HepG2 (cell line): Measurements from ENCODE around the gene PACS1. TPM values are rescaled to one million over a fixed set of nuclear protein-coding genes. Genes with fewer than 3 reads are reported as not detected.
A peak's percentile ranks its signal among the peaks of the same experiment; 100 is the strongest.

Experiments used
- ATF5 ChIP-seq: sonication (generic); formaldehyde crosslinking; IDR thresholded peaks from 2 replicates; pipeline ENCODE4 v1.4.0; 2020; ENCODE audit warnings: mild to moderate bottlenecking, low read depth, missing genetic modification reagents
- ATRX ChIP-seq: sonication (generic); formaldehyde crosslinking; IDR thresholded peaks from 2 replicates; pipeline ENCODE4 v1.4.0; 2020; ENCODE audit warnings: missing genetic modification reagents, borderline replicate concordance
- FOXA1 ChIP-seq, 2 experiments: fragments of 450-650 bp in 1 of 2; sonication (generic) in 1 of 2; formaldehyde crosslinking in 1 of 2; IDR thresholded peaks; 2 replicates each; pipeline versions ENCODE4 v1.4.0 to v1.6.1; 2016 to 2020; ENCODE audit warnings: missing genetic modification reagents in 1 of 2
- HNF1B ChIP-seq: sonication (generic); formaldehyde crosslinking; IDR thresholded peaks from 2 replicates; pipeline ENCODE4 v1.5.1; 2020; ENCODE audit warnings: mild to moderate bottlenecking, moderate library complexity, missing genetic modification reagents
- HNRNPK ChIP-seq: fragments of 200-400 bp; formaldehyde crosslinking; IDR thresholded peaks from 2 replicates; pipeline ENCODE4 v1.6.1; 2018; ENCODE audit warnings: low read length, low read depth, moderate library complexity, mild to moderate bottlenecking; ENCODE audit not compliant: poor library complexity, severe bottlenecking
- HNRNPLL ChIP-seq: fragments of 200-400 bp; formaldehyde crosslinking; IDR thresholded peaks from 2 replicates; pipeline ENCODE4 v1.6.1; 2017; ENCODE audit warnings: mild to moderate bottlenecking, low read depth, low read length; ENCODE audit not compliant: poor library complexity, severe bottlenecking
- IRX3 ChIP-seq: sonication (generic); formaldehyde crosslinking; IDR thresholded peaks from 2 replicates; pipeline ENCODE4 v1.8.1; 2023; ENCODE audit warnings: mild to moderate bottlenecking, low read depth, missing genetic modification reagents, borderline replicate concordance
- KAT2B ChIP-seq: fragments of 150-350 bp; IDR thresholded peaks from 2 replicates; pipeline ENCODE4 v1.6.1; 2014; ENCODE audit warnings: low read depth, low read length, borderline replicate concordance
- MIXL1 ChIP-seq: IDR thresholded peaks from 2 replicates; pipeline ENCODE4 v1.6.1; 2016
- NFE2 ChIP-seq: sonication (generic); formaldehyde crosslinking; IDR thresholded peaks from 2 replicates; pipeline ENCODE4 v1.4.0; 2020; ENCODE audit warnings: missing genetic modification reagents
- NKX3-1 ChIP-seq: sonication (generic); formaldehyde crosslinking; IDR thresholded peaks from 2 replicates; pipeline ENCODE4 v1.5.0; 2020; ENCODE audit warnings: missing genetic modification reagents
- NR1H2 ChIP-seq: sonication (generic); formaldehyde crosslinking; IDR thresholded peaks from 2 replicates; pipeline ENCODE4 v1.8.1; 2022; ENCODE audit warnings: low read depth, missing genetic modification reagents, borderline replicate concordance
- POLR2AphosphoS5 ChIP-seq: IDR thresholded peaks from 2 replicates; pipeline ENCODE4 v1.6.1; 2012; ENCODE audit warnings: low read depth, low read length
- SKI ChIP-seq: fragments of 450-650 bp; IDR thresholded peaks from one replicate; pipeline ENCODE4 v1.6.1; 2018; ENCODE audit warnings: mild to moderate bottlenecking; ENCODE audit not compliant: partially characterized antibody
- SOX6 ChIP-seq, 2 experiments: fragments of 450-650 bp in 1 of 2; sonication (generic) in 1 of 2; formaldehyde crosslinking in 1 of 2; IDR thresholded peaks; 2 replicates each; pipeline versions ENCODE4 v1.4.0 to v1.6.1; 2017 to 2020; ENCODE audit warnings: antibody characterized with exemption in 1 of 2, mild to moderate bottlenecking in 1 of 2, missing genetic modification reagents in 1 of 2
- TOPORS ChIP-seq: sonication (generic); formaldehyde crosslinking; IDR thresholded peaks from 2 replicates; pipeline ENCODE4 v1.8.0; 2023; ENCODE audit warnings: mild to moderate bottlenecking, missing genetic modification reagents
- TRAFD1 ChIP-seq: sonication (generic); formaldehyde crosslinking; IDR thresholded peaks from 2 replicates; pipeline ENCODE4 v1.5.1; 2020; ENCODE audit warnings: missing genetic modification reagents, mild to moderate bottlenecking, borderline replicate concordance
- ZNF20 ChIP-seq: sonication (generic); formaldehyde crosslinking; IDR thresholded peaks from 2 replicates; pipeline ENCODE4 v1.4.0; 2020; ENCODE audit warnings: mild to moderate bottlenecking, moderate library complexity, missing genetic modification reagents
- ZNF326 ChIP-seq: sonication (generic); formaldehyde crosslinking; IDR thresholded peaks from 2 replicates; pipeline ENCODE4 v1.4.0; 2020; ENCODE audit warnings: missing genetic modification reagents, borderline replicate concordance
- ZNF382 ChIP-seq: sonication (generic); formaldehyde crosslinking; IDR thresholded peaks from 2 replicates; pipeline ENCODE4 v1.5.0; 2020; ENCODE audit warnings: missing genetic modification reagents, mild to moderate bottlenecking, borderline replicate concordance
- polyA plus RNA-seq, 8 experiments: library from polyadenylated mRNA; depleted of rRNA in 3 of 8; stranded (reverse) in 7 of 8; unstranded in 1 of 8; fragments of >200 nt; fragmentation: Illumina TruSeq in 4 of 8; extraction: Trizol in 4 of 8; gene quantifications; 2 replicates each; pipeline versions ENCODE4 v1.2.1 to v1.2.3, GENCODE V29; 2011 to 2016; ENCODE audit warnings: low read depth in 4 of 8, missing spikeins in 1 of 8, mixed read lengths in 1 of 8; ENCODE audit not compliant: insufficient read depth in 1 of 8
- total RNA-seq, 5 experiments: library from RNA; depleted of rRNA; stranded (reverse); fragments of >200 nt; fragmentation: Illumina TruSeq; extraction: Trizol; gene quantifications; 2 replicates each; pipeline ENCODE4 v1.2.3, GENCODE V29; 2016; ENCODE audit warnings: low read depth in 1 of 5
- TF ChIP-seq, protein P1 (sequence below): sonication (generic); formaldehyde crosslinking; IDR thresholded peaks from 2 replicates; pipeline ENCODE4 v1.5.1; 2020; ENCODE audit warnings: missing genetic modification reagents, mild to moderate bottlenecking, borderline replicate concordance
- TF ChIP-seq, protein P2 (sequence below): sonication (generic); formaldehyde crosslinking; IDR thresholded peaks from 2 replicates; pipeline ENCODE4 v1.9.0; 2021; ENCODE audit warnings: missing genetic modification reagents, borderline replicate concordance

PACS1 gene
- total and polyA plus RNA-seq, 2 of the 13 experiments (the other 11 are each of a cell fraction or from before 2014, with no cell fraction given) = 7.6 to 8.6 TPM

- TF ChIP-seq HNF1B (CRISPR knock-in tag) = no peak; the same call in 1 of the 2 replicates
- TF ChIP-seq TRAFD1 = no peak
- no peak for TF ChIP-seq MIXL1 (CRISPR knock-in tag)
- no peak for TF ChIP-seq HNRNPK
- no peak for TF ChIP-seq SOX6 (IDR thresholded peaks at IDR 0.05)
- peak; percentile 58 for TF ChIP-seq SOX6 (CRISPR knock-in tag; IDR thresholded peaks at IDR 0.05)
- TF ChIP-seq TOPORS (CRISPR knock-in tag) = no peak
- no peak for TF ChIP-seq SKI
- TF ChIP-seq ZNF326 (CRISPR knock-in tag) = no peak
- no peak for TF ChIP-seq ATRX (CRISPR knock-in tag)
- TF ChIP-seq ZNF382 (CRISPR knock-in tag) = no peak
- TF ChIP-seq ZNF20 = no peak
- TF ChIP-seq FOXA1 (IDR thresholded peaks at IDR 0.05) = no peak
- TF ChIP-seq FOXA1 (CRISPR knock-in tag; IDR thresholded peaks at IDR 0.05) = no peak
- TF ChIP-seq IRX3 = no peak
- TF ChIP-seq ATF5 (CRISPR knock-in tag) = no peak
- no peak for TF ChIP-seq NFE2 (CRISPR knock-in tag)
- no peak for TF ChIP-seq HNRNPLL
- no peak for TF ChIP-seq KAT2B
- TF ChIP-seq, protein P1, sequence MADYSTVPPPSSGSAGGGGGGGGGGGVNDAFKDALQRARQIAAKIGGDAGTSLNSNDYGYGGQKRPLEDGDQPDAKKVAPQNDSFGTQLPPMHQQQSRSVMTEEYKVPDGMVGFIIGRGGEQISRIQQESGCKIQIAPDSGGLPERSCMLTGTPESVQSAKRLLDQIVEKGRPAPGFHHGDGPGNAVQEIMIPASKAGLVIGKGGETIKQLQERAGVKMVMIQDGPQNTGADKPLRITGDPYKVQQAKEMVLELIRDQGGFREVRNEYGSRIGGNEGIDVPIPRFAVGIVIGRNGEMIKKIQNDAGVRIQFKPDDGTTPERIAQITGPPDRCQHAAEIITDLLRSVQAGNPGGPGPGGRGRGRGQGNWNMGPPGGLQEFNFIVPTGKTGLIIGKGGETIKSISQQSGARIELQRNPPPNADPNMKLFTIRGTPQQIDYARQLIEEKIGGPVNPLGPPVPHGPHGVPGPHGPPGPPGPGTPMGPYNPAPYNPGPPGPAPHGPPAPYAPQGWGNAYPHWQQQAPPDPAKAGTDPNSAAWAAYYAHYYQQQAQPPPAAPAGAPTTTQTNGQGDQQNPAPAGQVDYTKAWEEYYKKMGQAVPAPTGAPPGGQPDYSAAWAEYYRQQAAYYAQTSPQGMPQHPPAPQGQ (CRISPR knock-in tag) = no peak
- peak; percentile 31; the same call in 1 of the 2 replicates for TF ChIP-seq POLR2AphosphoS5
- TF ChIP-seq NKX3-1 = no peak
- TF ChIP-seq NR1H2 (CRISPR knock-in tag) = no peak
- TF ChIP-seq, protein P2, sequence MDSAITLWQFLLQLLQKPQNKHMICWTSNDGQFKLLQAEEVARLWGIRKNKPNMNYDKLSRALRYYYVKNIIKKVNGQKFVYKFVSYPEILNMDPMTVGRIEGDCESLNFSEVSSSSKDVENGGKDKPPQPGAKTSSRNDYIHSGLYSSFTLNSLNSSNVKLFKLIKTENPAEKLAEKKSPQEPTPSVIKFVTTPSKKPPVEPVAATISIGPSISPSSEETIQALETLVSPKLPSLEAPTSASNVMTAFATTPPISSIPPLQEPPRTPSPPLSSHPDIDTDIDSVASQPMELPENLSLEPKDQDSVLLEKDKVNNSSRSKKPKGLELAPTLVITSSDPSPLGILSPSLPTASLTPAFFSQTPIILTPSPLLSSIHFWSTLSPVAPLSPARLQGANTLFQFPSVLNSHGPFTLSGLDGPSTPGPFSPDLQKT (CRISPR knock-in tag) = no peak
Measured at GRCh38 chr11:66119348-66120133, 49.5 kb downstream of the PACS1 start (continued).
